ENCODE results near the gene YY1.

DNA sequence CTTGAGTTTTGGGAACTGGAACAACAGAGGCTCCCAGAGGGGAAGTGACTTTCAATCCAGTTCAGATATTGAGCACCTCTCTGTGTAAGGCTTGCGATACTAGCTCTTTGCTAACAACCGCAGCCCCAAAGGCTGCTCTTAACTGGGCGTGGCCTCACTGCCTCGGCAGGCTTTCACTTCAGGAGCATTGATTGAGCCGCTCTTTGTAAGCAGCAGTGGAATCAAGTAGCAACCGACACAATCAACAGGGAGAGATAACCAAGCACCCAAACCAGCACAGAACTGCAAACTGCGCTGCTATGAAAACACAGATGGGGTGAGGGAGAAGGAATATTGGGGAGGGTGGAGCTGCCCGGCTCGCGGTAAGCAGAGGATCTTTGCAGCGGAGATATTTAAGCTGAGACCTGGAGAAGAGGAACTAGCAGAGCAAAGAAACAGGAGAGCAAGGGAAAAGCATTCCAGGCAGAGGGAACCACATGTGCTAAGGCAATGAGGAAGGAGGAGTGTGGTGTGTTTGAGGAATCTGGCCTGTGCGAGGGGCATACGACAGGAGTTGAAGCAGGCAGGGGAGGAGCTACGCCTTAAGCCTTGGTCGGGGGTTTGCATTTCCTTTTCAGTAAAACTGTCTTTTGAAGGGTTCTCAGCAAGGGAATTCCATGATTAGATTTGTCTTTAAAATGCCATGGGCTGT is 17.3 kb upstream of the YY1 start:
- TF ChIP-seq, protein P1, sequence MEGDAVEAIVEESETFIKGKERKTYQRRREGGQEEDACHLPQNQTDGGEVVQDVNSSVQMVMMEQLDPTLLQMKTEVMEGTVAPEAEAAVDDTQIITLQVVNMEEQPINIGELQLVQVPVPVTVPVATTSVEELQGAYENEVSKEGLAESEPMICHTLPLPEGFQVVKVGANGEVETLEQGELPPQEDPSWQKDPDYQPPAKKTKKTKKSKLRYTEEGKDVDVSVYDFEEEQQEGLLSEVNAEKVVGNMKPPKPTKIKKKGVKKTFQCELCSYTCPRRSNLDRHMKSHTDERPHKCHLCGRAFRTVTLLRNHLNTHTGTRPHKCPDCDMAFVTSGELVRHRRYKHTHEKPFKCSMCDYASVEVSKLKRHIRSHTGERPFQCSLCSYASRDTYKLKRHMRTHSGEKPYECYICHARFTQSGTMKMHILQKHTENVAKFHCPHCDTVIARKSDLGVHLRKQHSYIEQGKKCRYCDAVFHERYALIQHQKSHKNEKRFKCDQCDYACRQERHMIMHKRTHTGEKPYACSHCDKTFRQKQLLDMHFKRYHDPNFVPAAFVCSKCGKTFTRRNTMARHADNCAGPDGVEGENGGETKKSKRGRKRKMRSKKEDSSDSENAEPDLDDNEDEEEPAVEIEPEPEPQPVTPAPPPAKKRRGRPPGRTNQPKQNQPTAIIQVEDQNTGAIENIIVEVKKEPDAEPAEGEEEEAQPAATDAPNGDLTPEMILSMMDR (IDR thresholded peaks at IDR 0.05; ENCODE audit: control extremely low read depth in 1 of 3, insufficient read depth in 1 of 3, low read depth in 1 of 3, low read length in 3 of 3), result no peak
- TF ChIP-seq SP2 (IDR thresholded peaks at IDR 0.05; ENCODE audit: low read length) (no peak), RAD21 (IDR thresholded peaks at IDR 0.05 in 1 of 2, conservative IDR thresholded peaks at IDR 0.05 in 1 of 2; ENCODE audit: low read depth in 2 of 2, low read length in 2 of 2) (no peak), CHD1 (IDR thresholded peaks at IDR 0.05; ENCODE audit: low read depth, low read length) (no peak), KDM1A (IDR thresholded peaks at IDR 0.05; ENCODE audit: borderline replicate concordance, low read length) (peak; percentile 96), POLR2A (IDR thresholded peaks at IDR 0.05; ENCODE audit: control extremely low read depth in 1 of 2, low read depth in 2 of 2, low read length in 2 of 2) (0 out of 3 replicates have a peak, but pooled peaks of 1 of the 2 experiments have one; percentile 36)
- TF ChIP-seq, protein P2, sequence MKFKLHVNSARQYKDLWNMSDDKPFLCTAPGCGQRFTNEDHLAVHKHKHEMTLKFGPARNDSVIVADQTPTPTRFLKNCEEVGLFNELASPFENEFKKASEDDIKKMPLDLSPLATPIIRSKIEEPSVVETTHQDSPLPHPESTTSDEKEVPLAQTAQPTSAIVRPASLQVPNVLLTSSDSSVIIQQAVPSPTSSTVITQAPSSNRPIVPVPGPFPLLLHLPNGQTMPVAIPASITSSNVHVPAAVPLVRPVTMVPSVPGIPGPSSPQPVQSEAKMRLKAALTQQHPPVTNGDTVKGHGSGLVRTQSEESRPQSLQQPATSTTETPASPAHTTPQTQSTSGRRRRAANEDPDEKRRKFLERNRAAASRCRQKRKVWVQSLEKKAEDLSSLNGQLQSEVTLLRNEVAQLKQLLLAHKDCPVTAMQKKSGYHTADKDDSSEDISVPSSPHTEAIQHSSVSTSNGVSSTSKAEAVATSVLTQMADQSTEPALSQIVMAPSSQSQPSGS (IDR thresholded peaks at IDR 0.05; ENCODE audit: low read length), result no peak
